ENCODE measurements around the gene DNAAF3. TPM values are rescaled to one million over a fixed set of nuclear protein-coding genes. Genes with fewer than 3 reads are reported as not detected.
A peak's percentile ranks its signal among the peaks of the same experiment; 100 is the strongest.

Gene DNAAF3
- total RNA-seq, 1 donor from 2014 or later = 9.1 TPM

- no peaks in the 10 kb centered on the region for H3K79me2 ChIP-seq (ENCODE audit: low read depth)
- DNase-seq (ENCODE audit: low spot score) = no peak
- H3F3A ChIP-seq (ENCODE audit: low read depth) = peaks cover 19% of the 10 kb centered on the region
- no peaks in the 10 kb centered on the region for H3K27me3 Mint-ChIP-seq (ENCODE audit: insufficient read depth, low read depth)
- no peaks in the 10 kb centered on the region for H3K9me3 ChIP-seq (ENCODE audit: low read depth)
- TF ChIP-seq EZH2phosphoT487 (IDR thresholded peaks at IDR 0.05) = no peak
- no peak for TF ChIP-seq EZH2 (IDR thresholded peaks at IDR 0.05)
- TF ChIP-seq CTCF (IDR thresholded peaks at IDR 0.05) = no peak
- no peak overlapping the region for H3K27ac ChIP-seq
- no peaks in the 10 kb centered on the region for H3K9me3 Mint-ChIP-seq
- H3K4me1 ChIP-seq = no peaks in the 10 kb centered on the region
- H3K27me3 ChIP-seq = no peaks in the 10 kb centered on the region
- no peak overlapping the region for H3K4me2 ChIP-seq
- H3K36me3 ChIP-seq = no peaks in the 10 kb centered on the region
- H3K4me3 ChIP-seq = no peak overlapping the region
- no peak overlapping the region for H3K4me3 Mint-ChIP-seq
- peaks cover 26% of the 10 kb centered on the region for H3K4me1 Mint-ChIP-seq
- H3K27ac Mint-ChIP-seq = peak overlapping the region; percentile 78
- no peaks in the 10 kb centered on the region for H3K36me3 Mint-ChIP-seq
- H4K20me1 ChIP-seq (ENCODE audit: low read depth) = no peaks in the 10 kb centered on the region
- H2AFZ ChIP-seq (replicated peaks) = no peak overlapping the region
- no peak overlapping the region for H3K9ac ChIP-seq
These were observed 28.5 kb downstream of the DNAAF3 start for GRCh38 chr19:55137915-55138314.

GRCh38 chr19:55136399-55137102, 29.9 kb downstream of the DNAAF3 start:
- no peaks in the 10 kb centered on the region for H3K79me2 ChIP-seq (ENCODE audit: low read depth)
- H4K20me1 ChIP-seq (ENCODE audit: low read depth) = no peaks in the 10 kb centered on the region
- H3K4me1 ChIP-seq = no peaks in the 10 kb centered on the region
- DNase-seq (ENCODE audit: low spot score) = no peak
- H3K4me3 ChIP-seq = no peak overlapping the region
- H3K9me3 ChIP-seq (ENCODE audit: low read depth) = no peaks in the 10 kb centered on the region
- peaks cover 30% of the 10 kb centered on the region for H3K4me1 Mint-ChIP-seq
- no peak overlapping the region for H3K4me2 ChIP-seq
- no peaks in the 10 kb centered on the region for H3K36me3 Mint-ChIP-seq
- H3K36me3 ChIP-seq = no peaks in the 10 kb centered on the region
- H3K4me3 Mint-ChIP-seq = no peak overlapping the region
- TF ChIP-seq CTCF (IDR thresholded peaks at IDR 0.05) (no peak), EZH2 (IDR thresholded peaks at IDR 0.05) (no peak), EZH2phosphoT487 (IDR thresholded peaks at IDR 0.05) (no peak)
- H3K27ac Mint-ChIP-seq = no peak overlapping the region
- no peak overlapping the region for H3K9ac ChIP-seq
- no peaks in the 10 kb centered on the region for H3K9me3 Mint-ChIP-seq
- no peak overlapping the region for H2AFZ ChIP-seq (replicated peaks)
- H3F3A ChIP-seq (ENCODE audit: low read depth) = peaks cover 12% of the 10 kb centered on the region
- H3K27me3 Mint-ChIP-seq (ENCODE audit: insufficient read depth, low read depth) = no peaks in the 10 kb centered on the region
- H3K27me3 ChIP-seq = no peaks in the 10 kb centered on the region
- no peak overlapping the region for H3K27ac ChIP-seq

- no peaks in the 10 kb centered on the region for H3K4me1 ChIP-seq
- no peak overlapping the region for H3K27ac ChIP-seq
- H3K79me2 ChIP-seq (ENCODE audit: low read depth) = no peaks in the 10 kb centered on the region
- peaks cover 11% of the 10 kb centered on the region for H3F3A ChIP-seq (ENCODE audit: low read depth)
- Mint-ChIP-seq H3K4me1 (peaks cover 32% of the 10 kb centered on the region), H3K9me3 (no peaks in the 10 kb centered on the region), H3K4me3 (no peak overlapping the region), H3K36me3 (no peaks in the 10 kb centered on the region), H3K27me3 (ENCODE audit: insufficient read depth, low read depth) (no peaks in the 10 kb centered on the region), H3K27ac (no peak overlapping the region)
- no peak for TF ChIP-seq CTCF (IDR thresholded peaks at IDR 0.05)
- TF ChIP-seq EZH2 (IDR thresholded peaks at IDR 0.05) = no peak
- H3K9me3 ChIP-seq (ENCODE audit: low read depth) = no peaks in the 10 kb centered on the region
- no peaks in the 10 kb centered on the region for H3K36me3 ChIP-seq
- H4K20me1 ChIP-seq (ENCODE audit: low read depth) = no peaks in the 10 kb centered on the region
- no peaks in the 10 kb centered on the region for H3K27me3 ChIP-seq
- H3K9ac ChIP-seq = no peak overlapping the region
- H3K4me2 ChIP-seq = no peak overlapping the region
- no peak for DNase-seq (ENCODE audit: low spot score)
- H3K4me3 ChIP-seq = no peak overlapping the region
- H2AFZ ChIP-seq (replicated peaks) = no peak overlapping the region
These were observed 31.7 kb downstream of the DNAAF3 start for GRCh38 chr19:55134736-55135135.

All from neural progenitor cell (in vitro differentiated cells).